PFSK-1 (cell line): ENCODE results near the gene KDM4C.

Experiments
- FOXP2 ChIP-seq: optimal IDR thresholded peaks from 2 replicates; pipeline ENCODE3; 2011; ENCODE audit warnings: borderline replicate concordance, control low read depth, inconsistent platforms; ENCODE audit not compliant: insufficient read depth; ENCODE audit errors: extremely low read length, extremely low read depth
- POLR2AphosphoS5 ChIP-seq: IDR thresholded peaks from 2 replicates; pipeline ENCODE4 v1.6.1; 2012; ENCODE audit warnings: low read depth, mild to moderate bottlenecking, control low read depth, low read length, moderate library complexity
- SIN3A ChIP-seq: IDR thresholded peaks from 2 replicates; pipeline ENCODE4 v1.6.1; 2012; ENCODE audit warnings: mild to moderate bottlenecking, low read length, moderate library complexity, borderline replicate concordance; ENCODE audit not compliant: insufficient read depth
- TAF1 ChIP-seq: IDR thresholded peaks from 2 replicates; pipeline ENCODE4 v1.6.1; 2012; ENCODE audit warnings: low read length, control low read depth, borderline replicate concordance; ENCODE audit not compliant: insufficient read depth
- TF ChIP-seq, protein P1 (sequence below), 2 experiments: IDR thresholded peaks; 2 replicates each; pipeline versions ENCODE4 v1.6.1 to v1.8.0; 2011 to 2012; ENCODE audit warnings: low read depth in 2 of 2, low read length in 2 of 2, control low read depth in 1 of 2, inconsistent platforms in 1 of 2, mild to moderate bottlenecking in 1 of 2, moderate library complexity in 1 of 2; ENCODE audit not compliant: insufficient read depth in 1 of 2

KDM4C gene

DNA sequence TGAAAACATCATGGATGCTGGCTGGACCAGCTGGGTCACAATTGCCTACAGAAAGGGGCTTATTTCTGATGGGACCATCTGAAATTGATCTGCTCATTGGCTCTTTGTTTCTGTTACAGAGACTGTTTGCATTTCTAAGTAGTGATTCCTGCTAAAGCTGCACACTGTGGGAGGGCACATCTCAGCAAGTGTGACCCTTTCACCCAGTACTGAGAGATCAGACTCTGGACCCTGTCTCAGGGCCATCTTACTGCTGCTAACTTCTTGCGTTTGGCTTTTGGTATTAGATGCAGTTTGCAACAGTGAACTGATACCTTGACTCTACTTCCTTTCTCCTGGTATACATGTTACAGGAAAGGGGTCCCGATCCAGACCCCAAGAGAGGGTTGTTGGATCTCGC lies 24.5 kb upstream of the KDM4C start:
- TF ChIP-seq POLR2AphosphoS5 (no peak), TAF1 (no peak), FOXP2 (no peak), SIN3A (no peak)
- TF ChIP-seq, protein P1, sequence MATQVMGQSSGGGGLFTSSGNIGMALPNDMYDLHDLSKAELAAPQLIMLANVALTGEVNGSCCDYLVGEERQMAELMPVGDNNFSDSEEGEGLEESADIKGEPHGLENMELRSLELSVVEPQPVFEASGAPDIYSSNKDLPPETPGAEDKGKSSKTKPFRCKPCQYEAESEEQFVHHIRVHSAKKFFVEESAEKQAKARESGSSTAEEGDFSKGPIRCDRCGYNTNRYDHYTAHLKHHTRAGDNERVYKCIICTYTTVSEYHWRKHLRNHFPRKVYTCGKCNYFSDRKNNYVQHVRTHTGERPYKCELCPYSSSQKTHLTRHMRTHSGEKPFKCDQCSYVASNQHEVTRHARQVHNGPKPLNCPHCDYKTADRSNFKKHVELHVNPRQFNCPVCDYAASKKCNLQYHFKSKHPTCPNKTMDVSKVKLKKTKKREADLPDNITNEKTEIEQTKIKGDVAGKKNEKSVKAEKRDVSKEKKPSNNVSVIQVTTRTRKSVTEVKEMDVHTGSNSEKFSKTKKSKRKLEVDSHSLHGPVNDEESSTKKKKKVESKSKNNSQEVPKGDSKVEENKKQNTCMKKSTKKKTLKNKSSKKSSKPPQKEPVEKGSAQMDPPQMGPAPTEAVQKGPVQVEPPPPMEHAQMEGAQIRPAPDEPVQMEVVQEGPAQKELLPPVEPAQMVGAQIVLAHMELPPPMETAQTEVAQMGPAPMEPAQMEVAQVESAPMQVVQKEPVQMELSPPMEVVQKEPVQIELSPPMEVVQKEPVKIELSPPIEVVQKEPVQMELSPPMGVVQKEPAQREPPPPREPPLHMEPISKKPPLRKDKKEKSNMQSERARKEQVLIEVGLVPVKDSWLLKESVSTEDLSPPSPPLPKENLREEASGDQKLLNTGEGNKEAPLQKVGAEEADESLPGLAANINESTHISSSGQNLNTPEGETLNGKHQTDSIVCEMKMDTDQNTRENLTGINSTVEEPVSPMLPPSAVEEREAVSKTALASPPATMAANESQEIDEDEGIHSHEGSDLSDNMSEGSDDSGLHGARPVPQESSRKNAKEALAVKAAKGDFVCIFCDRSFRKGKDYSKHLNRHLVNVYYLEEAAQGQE (IDR thresholded peaks at IDR 0.05; ENCODE audit: insufficient read depth in 1 of 2, low read depth in 2 of 2, low read length in 2 of 2): no peak

DNA sequence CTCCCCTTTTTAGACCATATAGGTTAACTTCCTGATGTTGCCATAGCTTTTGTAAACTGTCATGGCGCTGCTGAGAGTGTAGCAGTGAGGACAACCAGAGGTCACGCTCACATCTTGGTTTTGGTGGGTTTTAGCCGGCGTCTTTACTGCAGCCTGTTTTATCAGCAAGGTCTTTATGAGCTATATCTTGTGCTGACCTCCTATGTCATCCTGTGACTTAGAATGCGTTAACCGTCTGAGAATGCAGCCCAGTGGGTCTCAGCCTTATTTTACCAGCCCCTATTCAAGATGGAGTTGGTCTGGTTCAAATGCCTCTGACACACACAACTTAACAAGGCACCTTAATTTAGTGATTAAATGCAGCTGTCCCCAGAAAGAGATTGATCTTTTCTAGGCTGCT lies 23.9 kb upstream of the KDM4C start:
- TF ChIP-seq, protein P1 (IDR thresholded peaks at IDR 0.05; ENCODE audit: insufficient read depth in 1 of 2, low read depth in 2 of 2, low read length in 2 of 2): no peak
- no peak for TF ChIP-seq SIN3A

DNA sequence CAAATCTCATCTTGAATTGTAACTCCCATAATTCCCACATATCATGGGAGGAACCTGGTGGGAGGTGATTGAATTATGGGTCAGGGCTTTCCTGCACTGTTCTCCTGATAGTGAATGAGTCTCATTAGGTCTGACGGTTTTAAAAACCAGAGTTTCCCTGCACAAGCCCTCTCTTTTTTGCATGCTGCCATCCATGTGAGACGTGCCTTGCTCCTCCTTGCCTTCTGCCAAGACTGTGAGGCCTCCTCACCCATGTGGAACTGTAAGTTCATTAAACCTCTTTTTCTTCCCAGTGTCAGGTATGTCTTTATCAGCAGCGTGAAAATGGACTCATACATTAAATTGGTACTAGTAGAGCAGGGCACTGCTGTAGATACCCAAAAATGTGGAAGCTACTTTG lies 22.4 kb upstream of the KDM4C start:
- TF ChIP-seq, protein P1 (IDR thresholded peaks at IDR 0.05; ENCODE audit: insufficient read depth in 1 of 2, low read depth in 2 of 2, low read length in 2 of 2): no peak
- TF ChIP-seq FOXP2: no peak

DNA sequence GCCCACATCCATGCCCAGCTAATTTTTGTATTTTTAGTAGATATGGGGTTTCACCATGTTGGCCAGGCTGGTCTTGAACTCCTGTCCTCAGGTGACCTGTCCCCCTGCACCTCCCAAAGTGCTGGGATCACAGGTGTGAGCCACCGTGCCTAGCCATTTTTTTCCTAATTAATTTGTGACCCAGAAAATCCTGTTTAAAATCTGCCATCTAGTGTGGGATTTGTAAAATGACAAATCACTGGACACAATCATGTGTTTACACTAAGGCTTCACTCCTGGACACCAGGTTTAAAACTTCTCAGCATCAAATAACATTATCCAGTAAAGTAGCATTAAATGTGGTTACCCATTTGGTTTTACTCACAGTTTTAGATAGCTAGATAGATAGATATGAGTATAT lies 18.6 kb upstream of the KDM4C start:
- TF ChIP-seq TAF1 (no peak), POLR2AphosphoS5 (no peak), FOXP2 (no peak), SIN3A (no peak)
- TF ChIP-seq, protein P1 (IDR thresholded peaks at IDR 0.05; ENCODE audit: insufficient read depth in 1 of 2, low read depth in 2 of 2, low read length in 2 of 2): no peak

DNA sequence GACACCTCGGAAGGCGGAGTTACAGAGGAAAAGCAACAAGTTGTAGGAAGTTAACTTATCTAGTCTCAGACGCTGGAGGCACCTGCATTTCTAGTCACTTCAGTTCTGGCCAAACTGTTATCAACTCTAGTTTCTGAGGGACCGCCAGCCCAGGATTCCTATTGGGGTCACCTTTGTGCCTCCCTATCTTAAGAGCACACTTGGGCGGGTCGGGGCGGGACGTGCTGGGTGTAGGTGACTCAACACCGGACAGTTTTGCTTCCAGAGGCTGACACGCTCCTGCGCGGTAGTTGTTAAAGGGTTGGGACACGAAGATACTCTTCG lies 679 bp upstream of the KDM4C start:
- no peak for TF ChIP-seq FOXP2
- TF ChIP-seq POLR2AphosphoS5: no peak
- TF ChIP-seq, protein P1 (IDR thresholded peaks at IDR 0.05; ENCODE audit: insufficient read depth in 1 of 2, low read depth in 2 of 2, low read length in 2 of 2): no peak
- TF ChIP-seq SIN3A: no peak
- TF ChIP-seq TAF1: no peak
